KOPT-K1 (cell line): ENCODE measurements around the gene FOXS1.

Experiments used
- H3K27ac ChIP-seq: fragments of 200-600 bp; sonication (generic); 2 replicates; pipeline ENCODE4 v1.5.1; 2016; ENCODE audit warnings: antibody characterized with exemption, mild to moderate bottlenecking, low read depth, low read length; ENCODE audit not compliant: poor library complexity, severe bottlenecking
- H3K36me3 ChIP-seq: fragments of 200-600 bp; sonication (generic); 2 replicates; pipeline ENCODE4 v1.5.1; 2017; ENCODE audit warnings: antibody characterized with exemption, mild to moderate bottlenecking, low read length, moderate library complexity; ENCODE audit not compliant: insufficient read depth
- H3K9me3 ChIP-seq: fragments of 200-600 bp; sonication (generic); 2 replicates; pipeline ENCODE4 v1.5.1; 2017; ENCODE audit warnings: antibody characterized with exemption, low read length, mild to moderate bottlenecking; ENCODE audit not compliant: insufficient read depth, poor library complexity, severe bottlenecking

FOXS1 gene

DNA sequence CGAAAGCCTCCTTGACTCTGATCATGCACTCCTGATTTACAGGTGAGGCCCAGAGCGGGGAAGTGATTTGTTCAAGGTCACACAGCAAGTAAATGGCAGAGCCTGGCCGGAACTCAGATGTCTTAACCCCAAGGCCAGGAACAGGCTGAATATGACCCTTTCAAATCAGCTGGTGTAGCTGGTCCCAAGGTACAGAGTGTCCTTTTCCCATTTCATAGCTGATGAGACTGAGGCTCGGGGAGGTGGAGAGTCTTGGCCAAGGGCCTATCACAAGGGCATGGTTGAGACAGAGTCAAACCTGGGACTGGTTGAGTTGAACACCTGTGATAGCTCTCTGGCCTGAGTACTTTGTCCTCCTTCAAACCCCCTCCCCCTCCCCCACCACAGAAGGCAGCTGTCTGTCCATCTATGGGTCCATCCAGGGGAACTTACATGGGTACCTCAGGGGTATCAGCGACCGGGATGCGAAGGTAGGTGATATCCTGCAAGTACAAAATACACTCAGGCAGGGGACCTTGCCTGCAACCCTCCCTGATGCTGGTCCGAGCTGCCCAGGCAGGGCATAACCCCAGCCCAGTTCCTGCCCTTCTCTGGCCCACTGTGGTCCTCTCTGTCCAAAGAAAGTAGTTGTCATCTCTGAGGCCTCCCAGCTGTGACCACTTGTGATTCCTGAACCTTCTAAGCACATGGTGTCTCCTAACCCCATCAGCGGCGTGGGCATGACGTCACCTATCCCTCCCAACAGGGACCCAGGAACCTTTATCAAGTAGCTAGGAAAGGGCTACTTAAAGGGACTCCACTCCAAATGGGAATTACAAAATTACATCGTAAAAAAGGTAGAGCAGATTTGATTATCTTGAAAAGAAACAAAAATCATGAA is 19.4 kb upstream of the FOXS1 start:
- Histone ChIP-seq H3K27ac (no peak overlapping the region), H3K36me3 (no peaks in the 10 kb centered on the region), H3K9me3 (no peaks in the 10 kb centered on the region)

DNA sequence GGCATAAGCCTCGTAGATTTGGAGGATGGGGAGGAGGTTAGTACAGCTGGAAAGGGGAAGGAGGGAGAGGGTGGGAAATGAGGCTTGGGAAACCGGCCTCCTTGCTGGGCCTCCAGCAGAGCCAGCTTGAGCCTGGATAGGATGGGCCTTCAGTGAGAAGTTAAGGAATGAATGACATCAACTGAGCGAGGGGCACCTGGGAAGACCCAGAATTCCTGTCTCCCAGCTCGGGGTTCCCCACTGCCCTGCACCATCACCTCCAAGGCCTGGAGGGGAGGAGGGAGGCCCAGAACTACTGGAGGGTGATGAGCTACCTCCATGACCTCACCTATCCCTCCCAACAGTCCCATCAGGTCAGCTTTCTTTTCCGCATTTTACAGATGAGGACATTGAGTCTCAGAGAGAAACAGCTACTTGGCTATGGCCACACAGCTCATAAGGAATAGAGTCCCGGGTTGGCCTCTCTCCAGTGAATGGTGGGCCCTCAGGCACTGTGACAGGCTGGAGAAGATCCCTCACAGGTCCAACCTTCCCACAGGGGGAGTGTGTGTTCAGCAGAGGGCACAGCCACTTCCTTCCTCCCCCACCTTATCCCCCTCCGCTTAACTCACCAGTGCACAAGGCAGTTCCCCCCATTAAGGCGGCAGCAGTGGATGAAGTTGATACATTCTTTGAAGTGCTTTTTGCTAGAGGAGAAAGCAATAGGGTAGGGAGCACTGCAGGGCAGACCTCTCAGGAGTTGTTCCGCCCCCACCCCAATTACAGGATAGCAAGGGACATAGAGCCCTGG is 18.1 kb upstream of the FOXS1 start:
- no peak overlapping the region for H3K27ac ChIP-seq
- no peaks in the 10 kb centered on the region for H3K9me3 ChIP-seq
- H3K36me3 ChIP-seq = no peaks in the 10 kb centered on the region

DNA sequence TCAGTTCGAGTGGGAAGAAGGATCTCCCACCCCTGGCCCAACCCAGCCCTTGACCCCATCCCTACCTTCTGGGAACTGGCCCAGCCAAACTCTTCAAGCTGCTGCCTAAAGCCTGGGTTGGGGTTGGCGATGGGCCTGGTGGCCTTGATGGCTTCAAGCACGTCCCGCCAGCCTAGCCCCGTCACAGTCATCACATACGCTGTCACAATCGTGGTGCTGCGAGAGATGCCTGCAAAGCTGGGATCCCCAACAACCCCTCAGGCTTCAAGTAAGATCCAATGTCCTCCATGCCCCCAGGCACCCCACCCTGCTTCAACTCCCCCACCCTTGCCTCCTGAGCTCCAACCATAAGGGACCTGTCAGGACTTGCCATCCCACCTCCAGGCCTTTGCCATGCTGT is 17.1 kb upstream of the FOXS1 start:
- H3K9me3 ChIP-seq = no peaks in the 10 kb centered on the region
- H3K36me3 ChIP-seq = no peaks in the 10 kb centered on the region
- H3K27ac ChIP-seq = no peak overlapping the region

DNA sequence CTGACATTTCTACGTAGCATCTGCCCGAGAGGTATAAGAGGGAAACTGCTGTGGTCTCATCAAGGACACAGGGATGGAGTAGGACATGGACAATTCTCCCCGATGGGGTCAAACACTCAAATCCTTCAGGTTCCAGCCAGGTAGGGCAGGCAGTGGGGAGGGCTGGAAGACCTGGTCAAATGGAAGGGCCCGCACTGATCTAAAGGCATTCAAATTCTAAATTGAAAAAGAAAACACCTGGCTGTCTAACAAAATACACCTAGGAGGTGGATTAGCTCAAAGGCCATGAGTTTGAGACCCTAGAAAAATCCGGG is 16.7 kb upstream of the FOXS1 start:
- Histone ChIP-seq H3K36me3 (no peaks in the 10 kb centered on the region), H3K9me3 (no peaks in the 10 kb centered on the region), H3K27ac (no peak overlapping the region)

DNA sequence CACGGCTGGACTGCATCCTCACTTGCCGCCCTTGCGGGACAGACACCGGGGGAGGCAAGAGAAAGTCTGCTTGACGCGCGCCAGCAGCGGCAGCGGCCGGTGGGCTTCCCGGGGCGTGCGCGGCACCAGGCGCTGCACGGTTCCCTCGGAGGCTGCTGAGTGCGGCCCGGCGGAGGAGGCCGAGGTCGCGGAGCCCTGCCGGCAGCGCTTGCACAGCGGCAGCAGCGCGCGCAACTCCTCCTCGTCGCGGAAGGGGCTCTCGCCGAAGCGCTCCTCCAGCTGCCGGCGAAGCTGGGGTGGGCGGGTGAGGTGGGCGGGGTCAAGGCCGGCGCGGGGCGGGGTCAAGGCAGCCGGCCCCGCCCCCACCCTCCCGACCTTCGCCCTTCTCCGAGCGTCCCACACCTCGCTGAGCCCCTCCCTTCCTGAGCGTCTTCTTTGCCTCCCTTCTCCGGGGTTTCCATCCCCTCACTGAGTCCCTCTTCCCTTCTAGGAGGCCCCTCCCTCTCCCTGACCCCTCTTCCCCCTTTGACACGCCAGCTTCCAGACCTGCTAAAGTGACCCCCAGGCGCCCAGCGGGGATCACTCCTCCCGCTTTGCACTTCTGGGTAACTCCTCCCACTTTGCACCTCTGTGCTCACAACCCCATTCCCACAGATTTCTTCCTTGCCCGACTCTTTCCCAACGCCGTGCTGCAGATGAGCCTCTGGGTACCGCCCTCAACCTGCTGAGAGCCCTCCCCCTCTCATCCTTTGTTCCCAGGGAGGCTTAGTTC is 16.2 kb upstream of the FOXS1 start:
- Histone ChIP-seq H3K36me3 (no peaks in the 10 kb centered on the region), H3K9me3 (no peaks in the 10 kb centered on the region), H3K27ac (no peak overlapping the region)

DNA sequence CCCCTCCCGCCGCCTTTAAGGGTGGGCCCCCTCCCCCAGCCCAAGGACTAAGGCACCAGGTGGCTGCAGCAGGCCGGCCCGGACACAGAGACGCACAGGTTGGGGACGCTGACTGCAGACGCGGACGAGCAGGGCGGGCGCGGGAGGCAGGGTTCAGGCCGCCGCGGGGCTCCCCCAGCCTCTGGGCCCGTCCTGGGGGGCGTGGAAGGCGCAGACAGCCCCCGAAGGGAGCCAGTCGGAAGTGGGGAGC is 15.7 kb upstream of the FOXS1 start:
- Histone ChIP-seq H3K36me3 (no peaks in the 10 kb centered on the region), H3K9me3 (no peaks in the 10 kb centered on the region), H3K27ac (no peak overlapping the region)

DNA sequence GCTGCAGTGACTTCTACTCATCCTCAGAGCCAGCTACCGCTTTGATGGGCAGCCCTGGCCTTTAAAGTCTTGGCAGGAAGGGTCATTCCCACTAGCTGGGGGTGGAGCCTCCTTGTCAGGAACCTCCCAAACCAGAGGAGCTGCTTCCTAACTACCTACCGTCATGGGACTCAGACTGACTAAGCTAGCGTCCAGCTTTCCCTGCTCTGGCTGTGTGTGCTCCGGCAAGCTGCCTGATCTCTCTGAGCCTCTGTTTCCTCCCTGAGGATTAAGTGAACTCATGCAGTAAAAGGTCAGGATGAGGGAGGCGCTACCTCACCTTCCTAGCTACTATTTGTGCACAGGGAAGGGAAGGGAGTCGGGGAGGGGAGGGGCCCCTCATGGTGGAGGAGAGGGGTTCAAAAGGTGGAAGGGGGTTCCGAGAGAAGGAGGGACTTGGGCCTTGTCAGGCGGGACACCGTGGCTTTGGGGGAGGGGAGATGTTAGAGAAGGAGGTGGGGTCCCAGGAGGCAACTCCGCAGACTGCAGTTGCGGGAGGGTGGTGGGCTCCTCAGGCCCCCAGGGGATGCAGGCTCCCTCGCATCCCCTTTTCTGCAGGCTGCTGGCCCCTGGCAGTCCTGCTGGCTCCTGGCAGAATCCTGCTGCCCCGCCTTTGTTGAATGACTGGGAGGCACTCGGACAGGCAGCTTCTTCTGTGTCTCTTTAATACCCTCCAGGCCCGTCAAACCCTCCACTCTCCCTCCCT is 15.2 kb upstream of the FOXS1 start:
- Histone ChIP-seq H3K9me3 (no peaks in the 10 kb centered on the region), H3K36me3 (no peaks in the 10 kb centered on the region), H3K27ac (no peak overlapping the region)

DNA sequence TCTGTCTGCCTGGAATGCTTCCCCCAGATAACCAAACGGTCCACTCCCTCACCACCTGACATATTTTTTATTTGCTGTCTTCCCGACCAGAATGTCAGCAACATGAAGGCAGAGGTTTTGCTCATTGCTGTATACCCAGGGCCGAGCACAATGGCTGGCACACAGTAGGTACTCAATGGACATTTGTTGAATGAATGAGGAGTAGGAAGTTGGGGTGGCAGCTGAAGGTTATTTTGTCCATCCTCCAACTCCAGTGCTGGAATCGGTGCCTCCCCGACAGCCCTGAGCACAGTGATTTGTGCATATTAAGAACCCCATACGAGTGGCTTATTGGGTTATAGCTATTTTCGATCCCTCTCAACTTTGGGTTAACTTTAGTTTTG is 14.6 kb upstream of the FOXS1 start:
- Histone ChIP-seq H3K9me3 (no peaks in the 10 kb centered on the region), H3K27ac (no peak overlapping the region), H3K36me3 (no peaks in the 10 kb centered on the region)

DNA sequence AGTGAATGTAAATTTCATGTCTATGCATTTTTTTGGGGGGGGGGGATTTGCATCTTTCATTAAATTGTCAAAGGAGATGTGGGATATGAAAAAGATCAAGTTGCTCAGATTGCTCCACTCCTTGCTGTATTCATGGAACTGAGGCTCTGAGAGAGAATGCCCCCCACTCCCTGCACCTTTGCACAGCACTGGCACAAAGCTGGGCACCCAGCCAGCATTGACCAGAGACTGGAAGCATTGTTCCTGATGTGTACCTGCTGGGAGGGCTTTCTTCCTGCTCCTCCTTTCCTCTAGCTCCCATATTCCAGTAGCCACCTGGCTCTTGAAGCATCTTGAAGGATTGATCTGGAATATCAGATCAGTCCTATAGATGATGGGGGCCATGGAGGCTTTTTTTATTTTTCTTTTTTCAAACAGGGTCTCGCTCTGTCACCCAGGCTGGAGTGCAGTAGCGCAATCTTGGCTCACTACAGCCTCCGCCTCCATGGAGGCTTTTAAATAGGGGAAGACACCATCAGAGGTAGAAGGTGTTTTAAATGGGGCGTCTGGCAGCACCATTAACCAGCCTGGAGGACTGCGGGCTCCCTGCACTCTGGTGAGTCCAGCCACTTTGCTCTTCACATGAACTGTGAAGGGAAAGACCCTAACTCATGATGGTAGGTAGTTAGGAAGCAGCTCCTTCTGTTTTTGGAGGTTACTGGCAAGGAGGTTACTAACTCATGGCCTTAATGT is 14.0 kb upstream of the FOXS1 start:
- no peaks in the 10 kb centered on the region for H3K9me3 ChIP-seq
- no peaks in the 10 kb centered on the region for H3K36me3 ChIP-seq
- H3K27ac ChIP-seq = no peak overlapping the region

DNA sequence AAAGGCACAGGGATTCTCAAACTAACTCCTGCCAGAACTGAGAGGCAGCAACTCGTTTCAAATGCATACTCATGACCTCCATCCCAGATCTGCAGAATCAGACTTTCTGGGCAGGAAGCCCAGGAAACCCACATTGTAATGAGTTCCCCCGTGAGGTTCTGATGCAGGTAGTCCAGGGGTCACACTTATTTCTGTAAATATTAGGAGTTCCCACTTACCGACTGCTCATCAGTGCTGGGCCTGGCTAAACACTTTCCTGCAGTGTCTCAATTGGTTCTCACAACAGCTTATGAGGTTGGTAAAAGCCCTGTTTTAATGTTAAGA is 13.3 kb upstream of the FOXS1 start:
- Histone ChIP-seq H3K27ac (no peak overlapping the region), H3K9me3 (no peaks in the 10 kb centered on the region), H3K36me3 (no peaks in the 10 kb centered on the region)

DNA sequence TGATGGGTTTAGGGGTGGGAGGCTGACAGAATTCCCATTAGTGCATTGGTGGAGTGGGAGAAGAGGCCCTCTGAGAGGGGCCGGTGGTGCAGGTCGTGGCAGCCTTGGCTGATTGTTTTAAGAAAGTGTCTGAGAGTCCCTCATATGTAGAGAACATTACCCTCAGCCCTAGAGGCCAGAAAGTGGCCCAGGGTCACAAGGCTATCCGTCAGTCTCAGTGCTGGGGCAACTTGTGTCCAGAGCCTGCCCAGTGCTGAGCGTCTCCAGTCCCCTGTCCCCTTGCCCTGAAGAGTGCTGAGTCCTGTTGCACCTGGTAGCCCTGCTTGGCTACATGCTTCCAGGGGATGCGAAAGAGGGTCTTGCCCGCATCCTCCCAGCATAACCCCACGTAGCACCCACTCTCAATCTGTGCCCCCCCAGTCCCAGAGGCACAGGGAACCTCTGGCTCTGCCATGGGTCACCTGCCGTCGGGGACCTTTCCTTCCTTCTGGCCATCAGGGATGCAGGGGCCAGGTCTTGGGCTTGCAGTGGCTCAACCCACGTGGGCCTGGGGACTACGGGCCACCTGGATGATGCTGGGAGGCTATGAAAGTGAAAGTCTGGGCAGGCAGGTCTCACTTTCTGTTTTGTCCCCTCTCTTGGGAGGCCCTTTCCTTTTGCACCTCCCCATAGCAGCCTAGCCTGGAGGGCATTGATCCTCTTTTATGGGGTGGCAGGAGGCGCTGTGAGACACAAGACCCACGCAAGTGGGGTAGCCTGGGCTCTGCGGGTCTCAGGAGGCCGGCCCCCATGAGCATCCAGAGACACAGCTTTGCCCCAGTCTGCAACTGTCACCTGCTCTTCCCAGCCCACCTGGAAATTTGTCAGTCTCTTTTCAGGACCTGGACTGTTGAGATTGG is 12.7 kb upstream of the FOXS1 start:
- no peak overlapping the region for H3K27ac ChIP-seq
- no peaks in the 10 kb centered on the region for H3K9me3 ChIP-seq
- H3K36me3 ChIP-seq = no peaks in the 10 kb centered on the region

DNA sequence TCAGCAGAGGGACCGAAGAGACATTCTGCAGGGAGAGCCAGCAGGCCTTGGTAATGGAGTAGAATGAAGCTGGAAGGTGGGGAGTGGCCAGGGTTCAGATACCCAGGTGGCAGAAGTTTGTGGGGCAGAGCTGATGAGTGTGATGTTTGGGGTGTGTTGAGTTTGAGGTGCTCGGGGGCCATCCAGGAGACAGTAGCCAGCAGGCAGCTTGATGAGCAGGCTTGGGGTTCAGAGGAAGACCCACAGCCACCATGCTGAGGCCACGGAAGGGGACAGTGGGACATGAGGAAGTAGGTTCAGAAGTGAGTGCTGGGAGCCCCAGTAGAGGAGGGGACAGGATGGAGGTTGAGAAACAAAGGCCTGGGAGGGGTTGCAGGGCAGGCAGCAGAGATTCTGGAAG is 11.1 kb upstream of the FOXS1 start:
- Histone ChIP-seq H3K27ac (no peak overlapping the region), H3K9me3 (no peaks in the 10 kb centered on the region), H3K36me3 (no peaks in the 10 kb centered on the region)

DNA sequence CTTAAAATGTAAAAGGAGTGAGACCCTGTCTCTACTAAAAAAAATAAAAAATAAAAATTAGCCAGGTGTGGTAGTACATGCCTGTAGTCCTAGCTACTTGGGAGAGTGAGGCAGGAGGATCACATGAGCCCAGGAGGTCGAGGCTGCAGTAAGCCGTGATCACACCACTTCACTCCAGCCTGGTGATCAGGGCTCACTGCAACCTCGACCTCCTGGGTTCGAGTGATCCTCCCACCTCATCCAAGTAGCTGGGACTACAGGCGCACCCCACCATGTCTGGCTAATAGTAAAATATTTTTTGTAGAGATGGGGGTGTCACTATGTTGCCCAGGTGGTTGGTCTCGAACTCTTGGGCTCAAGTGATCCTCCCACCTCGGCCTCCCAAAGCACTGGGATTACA is 8.1 kb upstream of the FOXS1 start:
- Histone ChIP-seq H3K27ac (no peak overlapping the region), H3K36me3 (no peaks in the 10 kb centered on the region), H3K9me3 (no peaks in the 10 kb centered on the region)
